Cardiac fibroblast (primary cell): ENCODE measurements around the gene TRIL.

Experiments used
- DNase-seq, 2 donors: peaks; one replicate each; pipeline versions ENCODE4 v3.0.0 to v3.0.0-alpha.2; 2010; ENCODE audit warnings: low read depth in 2 of 2
- H3K4me3 ChIP-seq, 2 donors: replicated peaks in 1 of 2; 1 replicate in 1 of 2; 2 replicates in 1 of 2; pipeline ENCODE4 v1.5.1; 2011; ENCODE audit warnings: low read depth in 2 of 2, low read length in 2 of 2, mild to moderate bottlenecking in 2 of 2, moderate library complexity in 1 of 2
- TF ChIP-seq, protein P1 (sequence below): IDR thresholded peaks from one replicate; pipeline ENCODE4 v1.5.1; 2011; ENCODE audit warnings: low read depth, mild to moderate bottlenecking, low read length, inconsistent platforms

The TRIL gene

GRCh38 chr7:28976022-28976421 is 17.9 kb upstream of the TRIL start:
- H3K4me3 ChIP-seq = no peak overlapping the region
- no peak for DNase-seq
- TF ChIP-seq, protein P1, sequence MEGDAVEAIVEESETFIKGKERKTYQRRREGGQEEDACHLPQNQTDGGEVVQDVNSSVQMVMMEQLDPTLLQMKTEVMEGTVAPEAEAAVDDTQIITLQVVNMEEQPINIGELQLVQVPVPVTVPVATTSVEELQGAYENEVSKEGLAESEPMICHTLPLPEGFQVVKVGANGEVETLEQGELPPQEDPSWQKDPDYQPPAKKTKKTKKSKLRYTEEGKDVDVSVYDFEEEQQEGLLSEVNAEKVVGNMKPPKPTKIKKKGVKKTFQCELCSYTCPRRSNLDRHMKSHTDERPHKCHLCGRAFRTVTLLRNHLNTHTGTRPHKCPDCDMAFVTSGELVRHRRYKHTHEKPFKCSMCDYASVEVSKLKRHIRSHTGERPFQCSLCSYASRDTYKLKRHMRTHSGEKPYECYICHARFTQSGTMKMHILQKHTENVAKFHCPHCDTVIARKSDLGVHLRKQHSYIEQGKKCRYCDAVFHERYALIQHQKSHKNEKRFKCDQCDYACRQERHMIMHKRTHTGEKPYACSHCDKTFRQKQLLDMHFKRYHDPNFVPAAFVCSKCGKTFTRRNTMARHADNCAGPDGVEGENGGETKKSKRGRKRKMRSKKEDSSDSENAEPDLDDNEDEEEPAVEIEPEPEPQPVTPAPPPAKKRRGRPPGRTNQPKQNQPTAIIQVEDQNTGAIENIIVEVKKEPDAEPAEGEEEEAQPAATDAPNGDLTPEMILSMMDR = no peak

DNA sequence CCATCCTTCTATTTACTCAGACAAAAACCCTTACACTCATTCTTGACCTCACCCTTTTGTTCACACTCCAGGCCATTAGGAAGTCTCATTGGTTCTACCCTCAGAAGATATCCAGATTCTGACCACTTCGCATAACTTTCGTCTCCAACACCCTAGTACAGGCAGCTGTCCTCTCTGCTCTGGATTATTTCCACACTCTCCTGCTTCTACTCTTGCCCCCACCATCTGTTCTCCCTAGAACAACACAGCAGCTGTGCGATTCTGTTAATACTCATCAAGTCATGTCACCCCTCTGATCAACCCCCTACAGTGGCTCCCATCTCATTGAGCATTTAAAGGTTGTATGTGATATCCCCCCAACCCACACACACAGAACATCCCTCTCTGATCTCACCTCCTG is 15.5 kb upstream of the TRIL start:
- H3K4me3 ChIP-seq = no peak overlapping the region
- TF ChIP-seq, protein P1 = no peak
- DNase-seq = no peak

DNA sequence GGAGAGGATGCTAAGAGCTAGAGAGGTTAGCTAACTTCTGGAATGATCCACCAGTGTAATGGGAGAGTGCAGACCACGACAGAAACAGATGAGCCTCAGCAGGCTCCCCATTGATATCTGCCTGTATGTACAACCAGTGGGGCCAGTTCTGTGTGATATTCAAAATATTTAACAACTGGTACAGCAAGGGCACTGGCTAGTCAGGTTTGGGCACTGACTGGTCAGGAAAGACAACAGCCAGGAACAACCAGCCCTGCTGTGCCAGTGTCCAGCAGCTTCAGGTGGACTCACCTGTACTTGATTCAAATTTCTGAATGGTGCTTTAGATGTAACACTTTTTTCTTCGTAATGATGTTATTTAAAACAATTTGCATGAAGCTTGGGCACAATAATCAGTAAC is 5.9 kb upstream of the TRIL start:
- no peak for DNase-seq

DNA sequence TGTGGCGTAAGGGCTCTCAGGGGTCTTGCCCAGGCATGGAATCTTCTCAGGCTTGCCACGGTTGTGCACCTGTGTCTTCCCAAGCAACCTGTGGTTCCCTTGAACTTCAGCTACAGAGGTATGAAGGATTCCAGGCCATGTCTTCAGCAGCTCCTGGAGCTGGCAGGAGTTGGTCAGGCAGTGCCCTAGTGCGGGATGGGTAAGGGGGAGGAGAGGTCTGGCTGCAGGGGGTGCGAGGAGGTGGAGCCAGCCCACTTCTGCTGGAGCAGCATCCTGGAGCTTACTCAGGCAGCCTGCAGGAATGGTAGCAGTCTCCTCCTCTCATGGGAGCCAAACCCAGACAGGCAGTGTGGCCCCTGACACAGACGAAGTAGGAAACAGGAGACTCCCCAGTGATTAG is 3.8 kb upstream of the TRIL start:
- no peak for DNase-seq
- TF ChIP-seq, protein P1 = no peak
- no peak overlapping the region for H3K4me3 ChIP-seq

More for the DNA sequence above, 5.9 kb upstream of the TRIL start:
- no peak overlapping the region for H3K4me3 ChIP-seq
- TF ChIP-seq, protein P1 = no peak

DNA sequence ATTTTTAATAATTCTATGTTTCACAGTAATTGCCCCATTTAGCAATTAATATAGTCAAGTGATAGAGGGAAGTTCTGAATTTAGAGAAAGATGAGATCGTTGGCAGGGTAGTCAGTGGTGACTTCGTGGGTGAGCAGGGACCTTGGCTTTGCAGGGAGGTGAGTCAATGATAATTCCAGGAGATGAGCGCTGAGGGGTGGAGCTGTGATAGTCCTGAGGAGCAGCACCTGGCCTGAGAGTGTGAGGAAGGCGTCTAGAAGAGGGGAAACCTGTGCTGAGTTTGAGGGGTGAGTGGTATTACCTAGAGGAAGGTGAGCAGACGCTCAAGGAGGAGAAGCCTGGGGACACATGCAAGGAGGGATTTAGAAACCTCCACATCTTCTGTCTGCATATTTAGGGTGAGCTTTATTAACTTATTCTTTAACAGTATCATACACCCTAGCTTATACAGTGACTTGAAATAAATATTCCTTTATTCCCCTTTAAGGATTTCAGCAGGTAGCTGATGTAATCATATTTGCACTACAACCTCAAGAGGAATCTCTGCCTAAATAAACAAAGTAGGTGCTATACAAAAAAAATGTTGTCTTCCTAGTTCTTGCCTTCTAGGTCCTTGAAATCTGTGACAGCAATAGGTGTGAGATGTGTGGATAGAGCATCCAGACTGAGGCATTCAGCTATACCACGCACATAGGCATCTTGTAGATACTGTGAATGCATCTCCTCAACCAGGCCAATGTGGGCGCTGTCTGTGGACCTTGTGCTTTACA is 2.1 kb upstream of the TRIL start:
- H3K4me3 ChIP-seq = no peak overlapping the region
- TF ChIP-seq, protein P1 = no peak
- DNase-seq = no peak

DNA sequence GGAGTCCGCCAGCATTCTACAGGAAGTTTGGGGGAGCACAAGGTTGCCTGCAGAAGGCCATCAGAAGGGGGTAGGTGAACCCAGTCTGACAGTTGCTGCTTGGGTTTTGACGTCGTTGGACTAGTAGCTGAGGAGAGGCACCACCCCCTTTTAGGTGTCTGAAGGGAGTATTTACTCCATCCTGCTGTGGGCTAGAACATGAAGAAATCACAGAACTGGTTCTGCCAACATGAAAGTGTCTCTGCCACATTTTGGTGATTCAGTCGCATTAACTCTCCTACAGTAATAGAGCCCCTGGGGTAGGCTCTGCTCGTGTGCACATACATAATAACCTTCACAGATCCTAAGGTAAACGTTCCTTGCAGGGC is 834 bp upstream of the TRIL start:
- no peak overlapping the region for H3K4me3 ChIP-seq
- TF ChIP-seq, protein P1 = no peak
- DNase-seq = no peak
